MCF 10A (cell line): Measurements from ENCODE around the gene KSR1. TPM values are rescaled to one million over a fixed set of nuclear protein-coding genes. Genes with fewer than 3 reads are reported as not detected.

ENCODE experiments used
- BruUV-seq: library from RNA; stranded (reverse); fragments of 400-500 nt; replicated peaks from 2 replicates; lab custom pipeline; 2021; lab: Mats Ljungman, UMichigan
- CTCF ChIA-PET: fragments of 300-600 bp; sonication (Branson Sonifier 250); formaldehyde crosslinking; extraction: SDS; loops from one replicate; lab custom pipeline; 2021; ENCODE audit warnings: antibody characterized with exemption, inconsistent platforms; lab: Yijun Ruan, JAX
- POLR2A ChIA-PET: fragments of 300-600, 350-650 bp; sonication (Branson Sonifier 250); formaldehyde crosslinking; extraction: SDS; loops from one replicate; lab custom pipeline; 2020; ENCODE audit warnings: antibody characterized with exemption, inconsistent platforms; lab: Yijun Ruan, JAX
- DNase-seq: peaks from one replicate; pipeline ENCODE4 v3.0.0-alpha.2; 2018; ENCODE audit not compliant: unreplicated experiment
- H3K27ac Mint-ChIP-seq: one replicate; pipeline ENCODE4 v1.8.0; 2022; ENCODE audit warnings: mild to moderate bottlenecking, low read depth, mixed read lengths; ENCODE audit not compliant: unreplicated experiment
- H3K27me3 Mint-ChIP-seq: one replicate; pipeline ENCODE4 v1.8.0; 2022; ENCODE audit warnings: mixed read lengths; ENCODE audit not compliant: insufficient read depth, unreplicated experiment
- H3K36me3 Mint-ChIP-seq: one replicate; pipeline ENCODE4 v1.8.0; 2022; ENCODE audit warnings: mild to moderate bottlenecking, moderate library complexity, mixed read lengths; ENCODE audit not compliant: insufficient read depth, unreplicated experiment
- H3K4me1 Mint-ChIP-seq: one replicate; pipeline ENCODE4 v1.8.0; 2022; ENCODE audit warnings: mixed read lengths; ENCODE audit not compliant: insufficient read depth, unreplicated experiment
- H3K4me3 Mint-ChIP-seq: one replicate; pipeline ENCODE4 v1.8.0; 2022; ENCODE audit warnings: mild to moderate bottlenecking, moderate library complexity, mixed read lengths; ENCODE audit not compliant: unreplicated experiment
- H3K9me3 Mint-ChIP-seq: one replicate; pipeline ENCODE4 v1.8.0; 2022; ENCODE audit warnings: mixed read lengths; ENCODE audit not compliant: unreplicated experiment
- intact Hi-C: fragments of 100-400 bp; cut with micrococcal nuclease; formaldehyde crosslinking; loops from 2 replicates; pipeline ENCODE4 v1.14.1; 2022
- total RNA-seq: library from RNA; stranded (reverse); gene quantifications from 2 replicates; pipeline ENCODE4 v1.2.3, GENCODE V29; 2022
- TF ChIP-seq, protein P1 (sequence below): fragments of 200-600 bp; IDR thresholded peaks from one replicate; pipeline ENCODE4 v1.8.0; 2022; ENCODE audit warnings: antibody characterized with exemption, mild to moderate bottlenecking; ENCODE audit not compliant: unreplicated experiment

Gene KSR1
- total RNA-seq, 1 experiment from 2014 or later = 7.2 TPM

DNA sequence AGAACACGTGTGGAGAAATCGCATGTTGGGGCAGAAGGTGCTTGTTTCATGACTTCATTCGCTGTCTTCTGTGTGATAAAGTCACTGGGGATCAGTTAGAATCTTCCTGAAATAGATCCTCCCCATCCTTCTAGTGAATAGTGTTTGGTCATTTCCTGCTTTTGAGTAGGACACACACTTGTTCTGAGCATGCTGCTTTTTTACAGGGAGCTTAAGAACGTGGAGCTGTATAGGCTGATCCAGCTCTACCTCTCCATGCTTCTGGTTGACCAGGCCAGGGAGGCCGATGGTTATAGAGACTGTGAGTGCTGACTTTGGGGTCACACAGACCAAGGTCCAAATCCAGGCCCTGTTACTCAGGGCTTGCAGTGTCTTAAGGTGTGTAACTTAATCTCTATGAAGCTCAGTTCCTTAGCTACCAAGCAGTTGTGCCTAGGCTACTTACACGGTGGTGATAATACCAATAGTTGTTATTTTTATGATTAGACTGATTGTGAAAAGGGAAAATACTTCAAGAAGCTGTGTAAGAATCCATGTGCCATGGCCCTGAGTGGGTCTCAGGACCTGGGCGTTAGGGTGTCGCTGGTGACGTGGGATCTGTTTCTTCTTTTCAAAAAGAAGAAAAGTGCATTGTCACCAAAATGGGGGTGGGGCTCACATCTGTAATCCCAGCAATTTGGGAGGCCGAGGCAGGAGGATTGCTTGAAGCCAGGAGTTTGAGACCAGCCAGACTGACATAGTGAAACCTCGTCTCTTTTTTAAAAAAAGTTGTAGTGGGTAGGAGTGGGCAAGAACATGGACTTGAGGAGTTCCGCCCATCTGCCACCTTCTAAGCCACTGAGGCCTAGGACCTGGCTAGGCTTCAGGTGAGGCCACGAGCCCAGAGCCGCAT, 110.7 kb downstream of the KSR1 start:
- Mint-ChIP-seq H3K36me3 (no peaks in the 10 kb centered on the region), H3K27me3 (no peaks in the 10 kb centered on the region), H3K4me1 (no peaks in the 10 kb centered on the region), H3K4me3 (no peak overlapping the region), H3K27ac (no peak overlapping the region), H3K9me3 (no peaks in the 10 kb centered on the region)
- POLR2A ChIA-PET = no interaction called here
- intact Hi-C loops = no loop called here
- CTCF ChIA-PET = interaction anchor here (1.2 to 1.8 kb wide), 3 partner anchors 29 to 72 kb away, joined by 3 to 7 read pairs (median 4); no protein-coding TSS in a partner anchor
- TF ChIP-seq, protein P1, sequence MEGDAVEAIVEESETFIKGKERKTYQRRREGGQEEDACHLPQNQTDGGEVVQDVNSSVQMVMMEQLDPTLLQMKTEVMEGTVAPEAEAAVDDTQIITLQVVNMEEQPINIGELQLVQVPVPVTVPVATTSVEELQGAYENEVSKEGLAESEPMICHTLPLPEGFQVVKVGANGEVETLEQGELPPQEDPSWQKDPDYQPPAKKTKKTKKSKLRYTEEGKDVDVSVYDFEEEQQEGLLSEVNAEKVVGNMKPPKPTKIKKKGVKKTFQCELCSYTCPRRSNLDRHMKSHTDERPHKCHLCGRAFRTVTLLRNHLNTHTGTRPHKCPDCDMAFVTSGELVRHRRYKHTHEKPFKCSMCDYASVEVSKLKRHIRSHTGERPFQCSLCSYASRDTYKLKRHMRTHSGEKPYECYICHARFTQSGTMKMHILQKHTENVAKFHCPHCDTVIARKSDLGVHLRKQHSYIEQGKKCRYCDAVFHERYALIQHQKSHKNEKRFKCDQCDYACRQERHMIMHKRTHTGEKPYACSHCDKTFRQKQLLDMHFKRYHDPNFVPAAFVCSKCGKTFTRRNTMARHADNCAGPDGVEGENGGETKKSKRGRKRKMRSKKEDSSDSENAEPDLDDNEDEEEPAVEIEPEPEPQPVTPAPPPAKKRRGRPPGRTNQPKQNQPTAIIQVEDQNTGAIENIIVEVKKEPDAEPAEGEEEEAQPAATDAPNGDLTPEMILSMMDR = no peak
- no peak for DNase-seq
- BruUV-seq = no TSS peak

DNA sequence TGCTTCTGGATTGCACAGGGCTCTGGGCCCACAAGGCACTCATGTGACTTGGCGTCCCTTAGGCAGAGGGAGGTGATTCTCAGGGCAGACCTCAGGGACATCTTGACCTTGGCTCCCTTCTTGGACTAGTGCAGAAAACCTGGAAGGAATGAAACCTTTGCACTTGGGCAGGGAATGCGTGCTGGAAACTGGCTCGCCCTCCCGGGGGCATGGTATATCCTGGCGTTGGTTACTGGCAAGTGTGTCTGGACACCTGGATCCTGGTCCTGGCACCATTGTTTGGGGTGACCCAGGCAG, 111.3 kb downstream of the KSR1 start:
- ChIA-PET CTCF (interaction anchor here (1.2 to 2.9 kb wide), 6 partner anchors 11 to 213 kb away, joined by 3 to 11 read pairs (median 4); no protein-coding TSS in a partner anchor), POLR2A (no interaction called here)
- Mint-ChIP-seq H3K27me3 (no peaks in the 10 kb centered on the region), H3K4me1 (no peaks in the 10 kb centered on the region), H3K36me3 (no peaks in the 10 kb centered on the region), H3K9me3 (no peaks in the 10 kb centered on the region), H3K27ac (no peak overlapping the region), H3K4me3 (no peak overlapping the region)
- no peak for DNase-seq
- TF ChIP-seq, protein P1 = no peak
- BruUV-seq = no TSS peak
- intact Hi-C loops = no loop called here

DNA sequence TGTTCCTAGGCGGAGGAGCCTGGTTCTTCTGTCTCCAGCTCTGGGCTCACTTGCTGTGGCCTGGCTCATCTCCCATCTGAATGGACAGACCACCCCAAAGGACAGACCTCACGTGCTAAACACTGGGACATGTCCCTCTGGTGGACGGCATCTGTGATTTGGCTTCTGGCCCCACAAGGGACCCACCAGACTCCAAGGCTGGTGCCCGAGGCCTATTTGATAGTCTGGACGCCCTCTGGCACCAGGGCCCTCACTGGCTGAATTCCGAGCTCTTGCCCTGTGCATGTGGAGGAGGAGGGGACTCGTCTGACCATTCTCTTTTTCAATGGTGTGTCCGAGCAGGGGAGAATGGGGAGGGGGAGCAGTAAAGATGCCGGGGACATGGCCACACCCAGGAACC, 112.0 kb downstream of the KSR1 start:
- POLR2A ChIA-PET = interaction anchor here (1.0 kb wide), 1 partner anchor 75 kb away, joined by 3 read pairs; no protein-coding TSS in a partner anchor

DNA sequence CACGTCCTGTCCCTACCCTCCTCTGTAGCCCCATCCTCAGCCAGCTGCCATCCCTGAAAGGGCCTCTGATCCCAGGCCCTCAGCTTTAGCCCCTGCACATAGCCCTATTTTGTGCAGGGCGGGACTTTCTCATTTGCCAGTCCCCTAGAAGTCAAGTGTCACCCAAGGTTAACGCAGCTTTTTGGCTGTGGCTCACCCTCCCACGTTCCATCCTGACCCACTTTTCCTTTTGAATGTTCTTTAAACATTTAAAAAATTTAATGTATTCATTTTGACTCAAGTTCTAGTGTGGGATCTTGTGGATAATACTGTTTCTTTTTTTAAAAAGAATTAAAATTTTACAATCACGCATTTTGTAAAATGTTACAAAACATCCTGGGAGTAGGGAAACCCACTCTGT, 112.6 kb downstream of the KSR1 start:
- Mint-ChIP-seq H3K4me3 (no peak overlapping the region), H3K4me1 (peaks cover 4% of the 10 kb centered on the region), H3K27ac (no peak overlapping the region), H3K9me3 (no peaks in the 10 kb centered on the region), H3K36me3 (no peaks in the 10 kb centered on the region), H3K27me3 (no peaks in the 10 kb centered on the region)
- POLR2A ChIA-PET = interaction anchor here (1.0 kb wide), 1 partner anchor 75 kb away, joined by 3 read pairs; no protein-coding TSS in a partner anchor
- TF ChIP-seq, protein P1 = no peak
- intact Hi-C loops = no loop called here
- BruUV-seq = no TSS peak
- DNase-seq = no peak
- CTCF ChIA-PET = interaction anchor here (0.8 to 2.9 kb wide), 7 partner anchors 9 to 214 kb away, joined by 3 to 11 read pairs (median 4); no protein-coding TSS in a partner anchor

More for the DNA sequence above, 112.0 kb downstream of the KSR1 start:
- CTCF ChIA-PET = interaction anchor here (0.7 to 2.9 kb wide), 5 partner anchors 10 to 213 kb away, joined by 3 to 11 read pairs (median 4); no protein-coding TSS in a partner anchor
- Mint-ChIP-seq H3K27me3 (no peaks in the 10 kb centered on the region), H3K4me3 (no peak overlapping the region), H3K4me1 (no peaks in the 10 kb centered on the region), H3K36me3 (no peaks in the 10 kb centered on the region), H3K27ac (no peak overlapping the region), H3K9me3 (no peaks in the 10 kb centered on the region)
- TF ChIP-seq, protein P1 = no peak
- intact Hi-C loops = no loop called here
- no peak for DNase-seq
- no TSS peak for BruUV-seq
